Measurements from ENCODE around the gene LPA.

- TF ChIP-seq, protein P1, sequence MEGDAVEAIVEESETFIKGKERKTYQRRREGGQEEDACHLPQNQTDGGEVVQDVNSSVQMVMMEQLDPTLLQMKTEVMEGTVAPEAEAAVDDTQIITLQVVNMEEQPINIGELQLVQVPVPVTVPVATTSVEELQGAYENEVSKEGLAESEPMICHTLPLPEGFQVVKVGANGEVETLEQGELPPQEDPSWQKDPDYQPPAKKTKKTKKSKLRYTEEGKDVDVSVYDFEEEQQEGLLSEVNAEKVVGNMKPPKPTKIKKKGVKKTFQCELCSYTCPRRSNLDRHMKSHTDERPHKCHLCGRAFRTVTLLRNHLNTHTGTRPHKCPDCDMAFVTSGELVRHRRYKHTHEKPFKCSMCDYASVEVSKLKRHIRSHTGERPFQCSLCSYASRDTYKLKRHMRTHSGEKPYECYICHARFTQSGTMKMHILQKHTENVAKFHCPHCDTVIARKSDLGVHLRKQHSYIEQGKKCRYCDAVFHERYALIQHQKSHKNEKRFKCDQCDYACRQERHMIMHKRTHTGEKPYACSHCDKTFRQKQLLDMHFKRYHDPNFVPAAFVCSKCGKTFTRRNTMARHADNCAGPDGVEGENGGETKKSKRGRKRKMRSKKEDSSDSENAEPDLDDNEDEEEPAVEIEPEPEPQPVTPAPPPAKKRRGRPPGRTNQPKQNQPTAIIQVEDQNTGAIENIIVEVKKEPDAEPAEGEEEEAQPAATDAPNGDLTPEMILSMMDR (IDR thresholded peaks at IDR 0.05; ENCODE audit: insufficient read depth, low read depth, low read length): no peak
- TF ChIP-seq EZH2 (IDR thresholded peaks at IDR 0.05; ENCODE audit: insufficient read depth, low read length): no peak
Measured at GRCh38 chr6:160678230-160678629, 14.2 kb upstream of the LPA start.

Measured in astrocyte (in vitro differentiated cells and primary cell).